A172 (cell line): ENCODE results near the gene VPS25. TPM values are rescaled to one million over a fixed set of nuclear protein-coding genes. Genes with fewer than 3 reads are reported as not detected.

Experiments
- total RNA-seq: library from RNA; depleted of rRNA; stranded (reverse); fragments of >200 nt; shearing (Covaris generic); gene quantifications from 2 replicates; pipeline ENCODE4 v1.2.3, GENCODE V29; 2014; rRNA removed

The VPS25 gene
- total RNA-seq, 1 experiment from 2014 or later, result 174 TPM

Other genes starting within 250 kb of the VPS25 start
- gene NAGLU, start 237.2 kb upstream of the VPS25 start, total RNA-seq, result 79.2 and 80.1 TPM in 2 replicates
- 1.3 and 1.6 TPM in 2 replicates for gene HSD17B1, start 220.5 kb upstream of the VPS25 start, total RNA-seq
- gene COASY, start 211.3 kb upstream of the VPS25 start, total RNA-seq, result 53.9 and 63.6 TPM in 2 replicates
- 47.1 and 52.9 TPM in 2 replicates for gene MLX, start 206.3 kb upstream of the VPS25 start, total RNA-seq
- gene PSMC3IP, start 195.7 kb upstream of the VPS25 start, total RNA-seq, result 21.4 and 29.9 TPM in 2 replicates
- 62.3 and 63.0 TPM in 2 replicates for gene RETREG3, start 164.1 kb upstream of the VPS25 start, total RNA-seq
- 157 and 159 TPM in 2 replicates for gene TUBG1, start 163.8 kb upstream of the VPS25 start, total RNA-seq
- gene TUBG2, start 114.2 kb upstream of the VPS25 start, total RNA-seq, result 21.8 and 34.1 TPM in 2 replicates
- gene PLEKHH3, start 96.5 kb upstream of the VPS25 start, total RNA-seq, result 32.8 and 37.0 TPM in 2 replicates
- 2.7 and 3.6 TPM in 2 replicates for gene CCR10, start 91.6 kb upstream of the VPS25 start, total RNA-seq
- 19.2 and 20.8 TPM in 2 replicates for gene CNTNAP1, start 90.9 kb upstream of the VPS25 start, total RNA-seq
- gene EZH1, start 28.4 kb upstream of the VPS25 start, total RNA-seq, result 7.2 and 10.3 TPM in 2 replicates
- not detected in 2 replicates for gene RAMP2, start 12.2 kb upstream of the VPS25 start, total RNA-seq
- 0.34 and 0.50 TPM in 2 replicates for gene WNK4, start 7.2 kb downstream of the VPS25 start, total RNA-seq
- 112 and 122 TPM in 2 replicates for gene COA3, start 25.3 kb downstream of the VPS25 start, total RNA-seq
- 0.03 and 0.29 TPM in 2 replicates for gene CNTD1, start 25.4 kb downstream of the VPS25 start, total RNA-seq
- 113 and 134 TPM in 2 replicates for gene BECN1, start 50.8 kb downstream of the VPS25 start, total RNA-seq
- gene PSME3, start 59.9 kb downstream of the VPS25 start, total RNA-seq, result 185 and 217 TPM in 2 replicates
- gene AOC2, start 71.1 kb downstream of the VPS25 start, total RNA-seq, result 0.10 TPM in 1 of 2 replicates, not detected in the other
- gene AOC3, start 77.8 kb downstream of the VPS25 start, total RNA-seq, result 0.09 and 0.41 TPM in 2 replicates
- gene G6PC1, start 127.3 kb downstream of the VPS25 start, total RNA-seq, result not detected in 2 replicates
- gene AARSD1, start 191.0 kb downstream of the VPS25 start, total RNA-seq, result 37.4 and 42.1 TPM in 2 replicates
- gene PTGES3L, start 206.6 kb downstream of the VPS25 start, total RNA-seq, result 0.41 and 0.43 TPM in 2 replicates
- 7.4 and 8.5 TPM in 2 replicates for gene RUNDC1, start 207.1 kb downstream of the VPS25 start, total RNA-seq
- gene RPL27, start 225.0 kb downstream of the VPS25 start, total RNA-seq, result 1,148 and 1,169 TPM in 2 replicates
- gene IFI35, start 233.3 kb downstream of the VPS25 start, total RNA-seq, result 79.5 and 84.2 TPM in 2 replicates
- gene VAT1, start 248.9 kb downstream of the VPS25 start, total RNA-seq, result 362 and 414 TPM in 2 replicates